Ishikawa (cell line): ENCODE data around the gene CCHCR1.

Experiments
- EP300 ChIP-seq: IDR thresholded peaks from 2 replicates; pipeline ENCODE4 v1.6.1; 2012; ENCODE audit warnings: borderline replicate concordance
- FOXM1 ChIP-seq: IDR thresholded peaks from 2 replicates; pipeline ENCODE4 v1.6.1; 2012; ENCODE audit warnings: low read depth, borderline replicate concordance
- NFIC ChIP-seq: IDR thresholded peaks from 2 replicates; pipeline ENCODE4 v1.6.1; 2012

- TF ChIP-seq FOXM1 (no peak), EP300 (no peak), NFIC (no peak)
Observed at GRCh38 chr6:31116661-31117385, 40.8 kb downstream of the CCHCR1 start.
